Measurements from ENCODE around the gene BMF.

Gene BMF

GRCh38 chr15:40059821-40060220 lies 48.9 kb downstream of the BMF start:
- no peak overlapping the region for H3K4me3 ChIP-seq (replicated peaks; ENCODE audit: low read depth, low read length)
- DNase-seq (ENCODE audit: extremely low read depth, insufficient read length) = no peak
- TF ChIP-seq CTCF (IDR thresholded peaks at IDR 0.05; ENCODE audit: insufficient read depth, low read length, poor library complexity, severe bottlenecking) = no peak
- H3K27me3 ChIP-seq (replicated peaks; ENCODE audit: control insufficient read depth, insufficient read depth, low read length) = no peaks in the 10 kb centered on the region
- H3K36me3 ChIP-seq (ENCODE audit: control insufficient read depth, insufficient read depth, low read length) = no peaks in the 10 kb centered on the region

DNA sequence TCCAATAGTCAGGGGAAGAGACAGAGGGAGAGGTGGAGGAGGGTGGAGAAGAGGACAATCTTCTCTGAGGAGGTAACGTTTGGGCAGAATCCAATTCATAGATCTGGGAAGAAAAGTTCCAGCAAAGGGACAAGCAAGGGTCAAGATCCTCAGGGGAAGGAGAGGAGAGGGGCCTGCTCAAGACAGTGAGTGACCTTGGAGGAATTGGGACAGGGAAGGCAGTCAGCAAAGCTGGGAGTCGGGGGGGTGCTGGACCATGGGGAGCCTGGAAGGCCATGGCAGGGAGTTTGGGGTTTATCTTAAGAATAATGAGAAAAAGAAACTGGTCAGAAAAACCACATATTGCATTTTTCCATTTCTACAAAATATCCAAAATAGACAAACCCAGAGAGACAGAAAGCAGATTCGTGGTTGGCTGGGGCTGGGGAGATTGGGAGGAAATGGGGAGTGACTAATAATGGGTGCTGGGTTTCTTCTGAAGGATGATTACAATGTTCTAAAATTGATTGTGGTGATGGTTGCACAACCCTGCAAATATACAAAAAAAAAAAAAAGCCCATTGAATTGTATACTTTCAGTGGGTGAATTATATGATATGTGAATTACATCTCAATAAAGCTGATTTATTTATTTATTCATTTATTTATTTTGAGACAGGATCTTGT lies 50.1 kb downstream of the BMF start:
- DNase-seq (ENCODE audit: extremely low read depth, insufficient read length) = no peak
- H3K27me3 ChIP-seq (replicated peaks; ENCODE audit: control insufficient read depth, insufficient read depth, low read length) = no peaks in the 10 kb centered on the region
- no peak for TF ChIP-seq CTCF (IDR thresholded peaks at IDR 0.05; ENCODE audit: insufficient read depth, low read length, poor library complexity, severe bottlenecking)
- H3K4me3 ChIP-seq (replicated peaks; ENCODE audit: low read depth, low read length) = no peak overlapping the region
- H3K36me3 ChIP-seq (ENCODE audit: control insufficient read depth, insufficient read depth, low read length) = no peaks in the 10 kb centered on the region

DNA sequence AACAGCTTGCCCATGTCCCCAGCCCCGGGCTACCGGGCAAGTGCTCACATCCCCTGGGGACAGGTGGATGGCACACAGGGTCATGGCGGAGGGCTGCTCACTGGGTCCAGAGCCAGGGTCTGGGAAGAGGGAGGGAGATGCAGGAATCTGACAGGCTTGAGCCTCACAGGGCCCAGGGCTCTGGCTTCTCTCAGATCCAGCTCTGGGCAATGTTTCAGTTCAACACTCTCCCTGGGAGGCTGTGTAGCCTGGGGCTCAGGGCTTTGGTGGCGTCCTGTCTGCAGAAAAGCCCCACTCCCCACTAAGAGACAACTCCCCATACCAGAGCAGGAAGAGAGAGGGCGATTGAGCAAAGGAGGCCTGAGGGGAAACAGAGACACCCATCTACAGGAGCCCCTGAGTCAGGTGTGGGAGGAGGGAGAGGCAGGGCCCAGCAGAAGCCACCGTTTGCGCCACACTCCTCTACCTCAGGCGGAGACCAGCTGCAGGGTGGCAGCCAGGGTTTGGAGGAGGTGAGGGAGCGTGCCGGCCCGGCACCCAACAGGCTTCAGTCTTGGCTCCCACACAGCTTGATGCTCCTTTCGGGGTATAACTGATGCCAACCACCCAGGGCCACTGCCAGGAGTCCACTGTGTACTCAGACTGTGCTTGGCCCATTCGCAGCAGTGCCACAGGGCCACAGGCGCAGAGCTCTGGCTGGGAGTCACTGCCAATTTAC lies 52.9 kb downstream of the BMF start:
- H3K36me3 ChIP-seq (ENCODE audit: control insufficient read depth, insufficient read depth, low read length) = no peaks in the 10 kb centered on the region
- H3K4me3 ChIP-seq (replicated peaks; ENCODE audit: low read depth, low read length) = no peak overlapping the region
- DNase-seq (ENCODE audit: extremely low read depth, insufficient read length) = no peak
- no peaks in the 10 kb centered on the region for H3K27me3 ChIP-seq (replicated peaks; ENCODE audit: control insufficient read depth, insufficient read depth, low read length)
- TF ChIP-seq CTCF (IDR thresholded peaks at IDR 0.05; ENCODE audit: insufficient read depth, low read length, poor library complexity, severe bottlenecking) = no peak

DNA sequence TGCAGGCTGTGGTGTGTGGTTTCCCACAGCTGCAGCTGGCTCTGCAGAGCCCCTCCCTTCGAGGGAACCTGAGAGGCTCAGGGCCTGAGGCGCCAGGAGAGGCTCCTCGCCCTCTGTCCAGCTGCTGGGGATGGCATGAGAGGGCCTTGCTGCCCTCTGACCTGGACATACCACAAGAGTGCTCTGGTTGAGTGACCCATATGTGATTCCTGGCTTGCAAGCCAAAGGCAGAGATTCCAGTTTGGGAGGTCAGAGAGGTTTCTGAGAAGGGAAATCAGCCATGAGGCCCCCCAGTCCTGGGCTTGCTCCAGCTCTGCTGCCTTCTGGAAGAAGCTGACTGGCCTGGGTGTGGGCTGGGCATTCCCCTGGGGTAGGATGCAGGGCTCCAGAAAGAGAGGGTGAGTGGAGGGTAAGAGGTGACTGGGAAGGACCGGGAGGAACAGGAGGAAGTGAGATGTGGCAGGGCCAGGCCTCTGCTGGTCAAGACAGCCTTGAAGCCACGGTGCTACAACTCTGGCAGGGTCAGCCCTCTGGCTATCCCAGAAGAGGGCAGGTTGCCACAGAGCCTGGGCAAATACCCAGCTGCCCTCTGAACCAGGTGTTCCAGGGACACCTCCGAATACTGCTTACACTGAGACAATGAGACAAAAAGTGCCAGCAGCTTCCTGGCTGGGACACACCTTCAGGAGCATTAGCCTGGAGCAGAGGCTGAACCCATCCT lies 53.7 kb downstream of the BMF start:
- DNase-seq (ENCODE audit: extremely low read depth, insufficient read length) = no peak
- no peaks in the 10 kb centered on the region for H3K36me3 ChIP-seq (ENCODE audit: control insufficient read depth, insufficient read depth, low read length)
- no peak overlapping the region for H3K4me3 ChIP-seq (replicated peaks; ENCODE audit: low read depth, low read length)
- TF ChIP-seq CTCF (IDR thresholded peaks at IDR 0.05; ENCODE audit: insufficient read depth, low read length, poor library complexity, severe bottlenecking) = no peak
- H3K27me3 ChIP-seq (replicated peaks; ENCODE audit: control insufficient read depth, insufficient read depth, low read length) = no peaks in the 10 kb centered on the region

GRCh38 chr15:40054605-40054854 lies 54.1 kb downstream of the BMF start:
- H3K27me3 ChIP-seq (replicated peaks; ENCODE audit: control insufficient read depth, insufficient read depth, low read length) = no peaks in the 10 kb centered on the region

More at GRCh38 chr15:40054605-40054854, 54.1 kb downstream of the BMF start:
- H3K36me3 ChIP-seq (ENCODE audit: control insufficient read depth, insufficient read depth, low read length) = no peaks in the 10 kb centered on the region
- peak; percentile 83 for DNase-seq (ENCODE audit: extremely low read depth, insufficient read length)
- no peak for TF ChIP-seq CTCF (IDR thresholded peaks at IDR 0.05; ENCODE audit: insufficient read depth, low read length, poor library complexity, severe bottlenecking)
- H3K4me3 ChIP-seq (replicated peaks; ENCODE audit: low read depth, low read length) = no peak overlapping the region

Measured in GM06990 (cell line).